GM15510 (cell line): ENCODE measurements around the gene CADPS.

ENCODE experiments used
- POLR2A ChIP-seq: IDR thresholded peaks from 3 replicates; pipeline ENCODE4 v1.6.1; 2011; ENCODE audit warnings: borderline replicate concordance; ENCODE audit not compliant: insufficient read length; ENCODE audit errors: extremely low read depth

The CADPS gene

GRCh38 chr3:62451211-62451887 is 423.9 kb downstream of the CADPS start:
- no peak for TF ChIP-seq POLR2A

- TF ChIP-seq POLR2A, result no peak
Observed at GRCh38 chr3:62446337-62446940, 428.8 kb downstream of the CADPS start.

- TF ChIP-seq POLR2A, result no peak
Observed at GRCh38 chr3:62445275-62445674, 429.9 kb downstream of the CADPS start.

GRCh38 chr3:62439978-62440377 is 435.2 kb downstream of the CADPS start:
- TF ChIP-seq POLR2A, result no peak

GRCh38 chr3:62439176-62439813 is 435.9 kb downstream of the CADPS start:
- TF ChIP-seq POLR2A, result no peak

GRCh38 chr3:62436785-62437184 is 438.4 kb downstream of the CADPS start:
- no peak for TF ChIP-seq POLR2A

DNA sequence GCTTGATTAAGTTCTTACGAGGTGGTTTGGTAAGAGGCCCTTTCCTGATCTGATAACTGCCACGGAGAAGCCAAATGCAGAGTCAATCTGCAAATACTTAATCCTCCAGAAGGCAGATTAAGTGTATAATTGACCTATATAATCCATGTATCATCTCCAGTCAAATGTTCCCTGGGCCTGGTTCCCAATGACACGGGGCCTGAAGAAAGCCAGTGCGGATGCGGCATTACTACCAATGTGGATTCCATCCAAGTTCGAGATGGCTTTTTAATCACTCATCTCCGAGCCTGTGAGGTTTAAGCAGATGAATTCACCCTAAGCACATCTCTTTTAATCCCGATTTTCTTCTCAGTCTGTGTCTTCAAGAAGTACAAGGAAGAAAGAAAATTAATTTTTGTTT is 441.8 kb downstream of the CADPS start:
- TF ChIP-seq POLR2A, result no peak

- no peak for TF ChIP-seq POLR2A
Observed at GRCh38 chr3:62421207-62421606, 454.0 kb downstream of the CADPS start.

GRCh38 chr3:62416144-62416543 is 459.1 kb downstream of the CADPS start:
- no peak for TF ChIP-seq POLR2A

DNA sequence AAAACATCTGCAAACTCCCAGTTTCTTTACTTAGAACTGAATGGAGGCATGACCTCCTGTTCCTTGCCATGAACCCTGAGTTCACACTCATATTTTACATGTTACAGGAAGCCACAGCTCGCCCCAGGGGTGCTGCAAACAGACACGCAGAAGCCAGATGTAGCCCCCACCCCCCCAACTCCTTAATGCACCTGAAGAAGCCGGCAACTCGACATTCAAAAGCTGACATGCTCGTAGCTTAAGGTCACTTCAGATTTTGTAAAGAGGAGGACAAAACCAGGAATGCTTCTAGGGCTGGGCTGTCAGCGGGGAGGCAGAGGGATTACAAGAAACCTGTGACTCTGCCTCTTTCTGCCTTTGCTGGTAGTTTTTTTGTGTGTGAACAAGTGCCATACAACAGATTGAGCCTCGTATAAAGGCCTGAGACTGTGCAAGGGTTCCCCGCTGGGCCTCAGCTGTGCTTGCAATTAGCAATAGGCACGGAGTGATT is 459.9 kb downstream of the CADPS start:
- TF ChIP-seq POLR2A, result no peak

- no peak for TF ChIP-seq POLR2A
Observed at GRCh38 chr3:62414786-62415185, 460.4 kb downstream of the CADPS start.

DNA sequence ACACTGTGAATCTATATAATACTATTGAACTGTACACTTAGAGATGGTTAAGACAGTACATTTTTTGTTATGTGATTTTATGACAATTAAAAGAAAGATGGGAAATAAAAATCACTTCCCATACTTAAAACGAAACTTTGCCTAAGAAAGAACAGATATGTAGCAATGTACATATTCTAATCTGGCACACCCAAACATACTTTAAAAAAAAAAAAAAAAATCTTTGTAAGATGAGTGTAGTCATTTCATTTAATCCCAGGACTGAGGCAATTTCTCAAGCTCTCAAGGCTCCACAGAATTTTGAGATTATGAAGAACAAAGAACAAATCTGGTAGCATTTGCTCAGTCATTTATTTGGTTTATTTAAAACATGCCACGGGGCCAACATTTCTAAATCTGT is 461.5 kb downstream of the CADPS start:
- no peak for TF ChIP-seq POLR2A

- no peak for TF ChIP-seq POLR2A
Observed at GRCh38 chr3:62406945-62407344, 468.3 kb downstream of the CADPS start.

- TF ChIP-seq POLR2A, result no peak
Observed at GRCh38 chr3:62405566-62405965, 469.6 kb downstream of the CADPS start.

DNA sequence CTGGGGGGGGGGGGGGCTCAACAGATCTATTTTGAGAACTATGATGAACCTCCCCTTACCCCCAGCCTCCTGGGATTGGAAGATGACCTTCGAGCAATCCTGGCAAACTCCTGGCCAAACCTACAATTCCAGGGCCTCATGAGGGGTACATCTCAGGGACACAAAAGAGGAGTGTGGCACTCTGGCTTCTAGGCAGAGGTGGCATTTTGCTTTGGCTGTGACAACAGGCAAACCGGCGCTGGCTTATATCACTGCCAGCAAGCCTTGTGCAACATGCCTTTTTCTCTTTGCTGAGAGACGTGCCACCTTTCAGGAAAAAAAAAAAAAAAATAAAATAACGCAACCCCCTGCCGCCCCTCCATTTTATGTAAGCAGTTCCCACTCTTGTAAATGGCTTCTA is 470.1 kb downstream of the CADPS start:
- no peak for TF ChIP-seq POLR2A

DNA sequence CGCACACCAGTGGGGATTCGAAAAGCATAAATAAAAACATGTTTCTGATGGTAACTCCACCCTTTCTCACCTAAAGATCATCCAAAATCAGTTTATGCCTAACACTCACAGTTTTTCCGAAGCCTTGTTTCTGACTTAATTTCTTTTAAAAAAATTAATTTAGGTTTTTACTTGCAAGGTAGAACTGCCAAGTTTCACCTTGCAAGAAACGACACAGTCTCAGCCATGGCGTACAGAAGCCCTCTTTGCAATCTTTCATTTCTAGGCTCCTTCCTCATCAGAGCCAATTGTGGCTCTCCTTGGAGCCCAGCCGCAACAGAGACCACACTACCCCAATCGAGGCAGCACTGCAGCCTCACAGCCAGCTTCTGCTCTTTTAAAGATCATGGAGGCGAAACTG is 470.9 kb downstream of the CADPS start:
- no peak for TF ChIP-seq POLR2A
